ENCODE data around the gene PRSS37. TPM values are rescaled to one million over a fixed set of nuclear protein-coding genes. Genes with fewer than 3 reads are reported as not detected.

PRSS37 gene
- polyA plus RNA-seq, 1 of the 3 experiments (the other 2 are of a cell fraction), result not detected

GRCh38 chr7:141880960-141881359 is 39.7 kb upstream of the PRSS37 start (continued):
- no peak for TF ChIP-seq EP300 (IDR thresholded peaks at IDR 0.05; ENCODE audit: borderline replicate concordance in 1 of 2, low read depth in 1 of 2, low read length in 1 of 2)

- Histone ChIP-seq H3K27me3 (ENCODE audit: insufficient read depth) (no peaks in the 10 kb centered on the region), H3K4me2 (no peak overlapping the region), H2AFZ (ENCODE audit: low read depth) (no peak overlapping the region), H3K9me2 (no peaks in the 10 kb centered on the region), H4K20me1 (ENCODE audit: insufficient read depth) (no peaks in the 10 kb centered on the region), H3K27ac (ENCODE audit: low read depth in 2 of 2, low read length in 1 of 2) (no peak overlapping the region), H3K9ac (no peak overlapping the region), H3K36me3 (replicated peaks in 1 of 2; ENCODE audit: control insufficient read depth in 1 of 2, insufficient read depth in 2 of 2, low read length in 1 of 2) (no peaks in the 10 kb centered on the region), H3K4me3 (ENCODE audit: low read depth in 2 of 2, low read length in 1 of 2) (no peak overlapping the region), H3K79me2 (ENCODE audit: insufficient read depth) (no peaks in the 10 kb centered on the region), H3K9me3 (no peaks in the 10 kb centered on the region), H3K4me1 (ENCODE audit: control insufficient read depth in 1 of 2, insufficient read depth in 2 of 2, low read depth in 1 of 2, low read length in 1 of 2) (no peaks in the 10 kb centered on the region), H3F3A (replicated peaks; ENCODE audit: insufficient read depth) (no peaks in the 10 kb centered on the region)
- WGBS (ENCODE audit: low lambda C conversion rate), result 0% methylated on average over 3 of the region's 3 CpGs
- no peak for DNase-seq
- ChIA-PET POLR2A (no interaction called here), CTCF (no interaction called here)
- TF ChIP-seq EP300 (IDR thresholded peaks at IDR 0.05; ENCODE audit: borderline replicate concordance in 1 of 2, low read depth in 1 of 2, low read length in 1 of 2), result no peak
- no peak for TF ChIP-seq CHD2 (IDR thresholded peaks at IDR 0.05; ENCODE audit: low read length, partially characterized antibody)
These were observed 36.1 kb upstream of the PRSS37 start for GRCh38 chr7:141877365-141877764.

- Histone ChIP-seq H3F3A (replicated peaks; ENCODE audit: insufficient read depth) (no peaks in the 10 kb centered on the region), H3K9me3 (no peaks in the 10 kb centered on the region), H3K27me3 (ENCODE audit: insufficient read depth) (no peaks in the 10 kb centered on the region), H3K4me3 (ENCODE audit: low read depth in 2 of 2, low read length in 1 of 2) (no peak overlapping the region), H3K9ac (no peak overlapping the region), H3K27ac (ENCODE audit: low read depth in 2 of 2, low read length in 1 of 2) (no peak overlapping the region), H3K4me1 (ENCODE audit: control insufficient read depth in 1 of 2, insufficient read depth in 2 of 2, low read depth in 1 of 2, low read length in 1 of 2) (no peaks in the 10 kb centered on the region), H3K36me3 (replicated peaks in 1 of 2; ENCODE audit: control insufficient read depth in 1 of 2, insufficient read depth in 2 of 2, low read length in 1 of 2) (no peaks in the 10 kb centered on the region), H2AFZ (ENCODE audit: low read depth) (no peak overlapping the region), H3K79me2 (ENCODE audit: insufficient read depth) (no peaks in the 10 kb centered on the region), H3K9me2 (no peaks in the 10 kb centered on the region), H4K20me1 (ENCODE audit: insufficient read depth) (no peaks in the 10 kb centered on the region), H3K4me2 (no peak overlapping the region)
- ChIA-PET POLR2A (no interaction called here), CTCF (no interaction called here)
- DNase-seq, result no peak
- TF ChIP-seq ELF1 (IDR thresholded peaks at IDR 0.05) (no peak), SIN3A (IDR thresholded peaks at IDR 0.05; ENCODE audit: borderline replicate concordance, low read depth, low read length) (no peak), TCF12 (IDR thresholded peaks at IDR 0.05) (no peak), GATA2 (CRISPR knock-in tag; IDR thresholded peaks at IDR 0.05) (no peak), YY1 (IDR thresholded peaks at IDR 0.05; ENCODE audit: low read depth) (no peak), EZH2phosphoT487 (IDR thresholded peaks at IDR 0.05; ENCODE audit: borderline replicate concordance, low read depth) (no peak), NRF1 (IDR thresholded peaks at IDR 0.05; ENCODE audit: low read depth, low read length) (no peak), IRF3 (IDR thresholded peaks at IDR 0.05; ENCODE audit: low read depth, low read length) (no peak), TEAD4 (IDR thresholded peaks at IDR 0.05; ENCODE audit: borderline replicate concordance, insufficient read depth) (no peak), CHD2 (IDR thresholded peaks at IDR 0.05; ENCODE audit: low read length, partially characterized antibody) (no peak), SMC3 (IDR thresholded peaks at IDR 0.05; ENCODE audit: low read depth, low read length) (no peak), FOXM1 (IDR thresholded peaks at IDR 0.05; ENCODE audit: low read depth) (no peak), RXRA (IDR thresholded peaks at IDR 0.05; ENCODE audit: borderline replicate concordance, low read depth) (no peak), MAX (IDR thresholded peaks at IDR 0.05; ENCODE audit: low read depth) (no peak), RCOR1 (IDR thresholded peaks at IDR 0.05; ENCODE audit: low read length) (no peak), MEF2A (IDR thresholded peaks at IDR 0.05; ENCODE audit: borderline replicate concordance, low read depth) (no peak), USF1 (IDR thresholded peaks at IDR 0.05; ENCODE audit: borderline replicate concordance, low read depth) (no peak), MXI1 (IDR thresholded peaks at IDR 0.05; ENCODE audit: low read depth, low read length) (no peak), NFIC (IDR thresholded peaks at IDR 0.05; ENCODE audit: borderline replicate concordance) (no peak), EP300 (IDR thresholded peaks at IDR 0.05; ENCODE audit: borderline replicate concordance in 1 of 2, low read depth in 1 of 2, low read length in 1 of 2) (no peak)
- 0% methylated on average over 1 of the region's 1 CpG for WGBS (ENCODE audit: low lambda C conversion rate)
These were observed 35.1 kb upstream of the PRSS37 start for GRCh38 chr7:141876371-141876770.
